IMR-90 (cell line): ENCODE measurements around the gene MTMR6. TPM values are rescaled to one million over a fixed set of nuclear protein-coding genes. Genes with fewer than 3 reads are reported as not detected.

ENCODE experiments used
- ATAC-seq: fragments of 200-7000 bp; cut with Tn5 transposase; 2 replicates; pipeline ENCODE4 v1.9.1; 2020; ENCODE audit warnings: low read depth, mild to moderate bottlenecking, moderate library complexity
- BruUV-seq: library from RNA; stranded (reverse); fragments of 400-500 nt; replicated peaks from 2 replicates; lab custom pipeline; 2021; lab: Mats Ljungman, UMichigan
- CTCF ChIA-PET: fragments of 300-600 bp; formaldehyde crosslinking; extraction: SDS; loops from one replicate; lab custom pipeline; 2021; ENCODE audit warnings: antibody characterized with exemption; lab: Yijun Ruan, JAX
- POLR2A ChIA-PET: fragments of 300-600 bp; sonication (Branson Sonifier 250); formaldehyde crosslinking; loops from one replicate; lab custom pipeline; 2022; ENCODE audit warnings: antibody characterized with exemption; ENCODE audit not compliant: unreplicated experiment; lab: Charles Lee
- DNase-seq: peaks from one replicate; pipeline ENCODE4 v3.0.0; 2013
- H2AFZ ChIP-seq: replicated peaks from 2 replicates; pipeline ENCODE3; 2013; ENCODE audit warnings: low read length, mild to moderate bottlenecking; ENCODE audit not compliant: poor library complexity
- H2AK5ac ChIP-seq: 2 replicates; pipeline ENCODE4 v1.6.1; 2013; ENCODE audit warnings: low read depth, low read length, inconsistent platforms
- H2AK9ac ChIP-seq: replicated peaks from 2 replicates; pipeline ENCODE3; 2013; ENCODE audit warnings: mild to moderate bottlenecking, low read depth, low read length, moderate library complexity; ENCODE audit not compliant: poor library complexity
- H2BK120ac ChIP-seq: 2 replicates; pipeline ENCODE4 v1.6.1; 2013; ENCODE audit warnings: low read depth, low read length, inconsistent platforms
- H2BK15ac ChIP-seq: 3 replicates; pipeline ENCODE4 v1.6.1; 2013; ENCODE audit warnings: low read depth, low read length, inconsistent platforms
- H2BK20ac ChIP-seq: 2 replicates; pipeline ENCODE4 v1.6.1; 2013; ENCODE audit warnings: low read depth, mild to moderate bottlenecking, inconsistent platforms, low read length, moderate library complexity
- H2BK5ac ChIP-seq: 2 replicates; pipeline ENCODE4 v1.6.1; 2013; ENCODE audit warnings: mild to moderate bottlenecking, low read depth, low read length, inconsistent platforms; ENCODE audit not compliant: poor library complexity, severe bottlenecking
- H3K14ac ChIP-seq: replicated peaks from 2 replicates; pipeline ENCODE4 v1.6.1; 2013; ENCODE audit warnings: low read depth, low read length, inconsistent platforms
- H3K18ac ChIP-seq: 2 replicates; pipeline ENCODE4 v1.6.1; 2013; ENCODE audit warnings: low read depth, low read length, control low read depth
- H3K23ac ChIP-seq: 2 replicates; pipeline ENCODE4 v1.6.1; 2013; ENCODE audit warnings: low read depth, low read length, inconsistent platforms
- H3K27ac ChIP-seq: 2 replicates; pipeline ENCODE4 v1.5.1; 2013; ENCODE audit warnings: mild to moderate bottlenecking, control low read depth, low read length; ENCODE audit not compliant: insufficient read depth
- H3K27me3 ChIP-seq: 2 replicates; pipeline ENCODE4 v1.6.1; 2013; ENCODE audit warnings: low read length; ENCODE audit not compliant: control insufficient read depth, insufficient read depth
- H3K36me3 ChIP-seq: 2 replicates; pipeline ENCODE4 v1.6.1; 2013; ENCODE audit warnings: low read length, mixed read lengths; ENCODE audit not compliant: control insufficient read depth, insufficient read depth
- H3K4ac ChIP-seq: 2 replicates; pipeline ENCODE4 v1.6.1; 2013; ENCODE audit warnings: low read depth, low read length, inconsistent platforms
- H3K4me1 ChIP-seq: 2 replicates; pipeline ENCODE4 v1.6.1; 2013; ENCODE audit warnings: low read length, mixed read lengths; ENCODE audit not compliant: control insufficient read depth, insufficient read depth
- H3K4me2 ChIP-seq: 2 replicates; pipeline ENCODE4 v1.6.1; 2013; ENCODE audit warnings: low read depth, mild to moderate bottlenecking, control low read depth, low read length, moderate library complexity
- H3K4me3 ChIP-seq: 2 replicates; pipeline ENCODE4 v1.5.1; 2013; ENCODE audit warnings: low read depth, mild to moderate bottlenecking, control low read depth, low read length, moderate library complexity; ENCODE audit not compliant: insufficient read depth
- H3K56ac ChIP-seq: 2 replicates; pipeline ENCODE4 v1.6.1; 2013; ENCODE audit warnings: low read length, inconsistent platforms; ENCODE audit not compliant: insufficient read depth; ENCODE audit errors: extremely low read depth
- H3K79me1 ChIP-seq, 2 experiments: 2 replicates each; pipeline ENCODE4 v1.6.1; 2013; ENCODE audit warnings: low read length in 2 of 2, inconsistent platforms in 1 of 2, low read depth in 1 of 2
- H3K9ac ChIP-seq: 2 replicates; pipeline ENCODE4 v1.6.1; 2013; ENCODE audit warnings: low read depth, low read length, control low read depth
- H3K9me1 ChIP-seq: 2 replicates; pipeline ENCODE4 v1.6.1; 2013; ENCODE audit warnings: low read length, inconsistent platforms; ENCODE audit not compliant: insufficient read depth
- H3K9me3 ChIP-seq: 2 replicates; pipeline ENCODE4 v1.6.1; 2013; ENCODE audit warnings: low read length; ENCODE audit not compliant: control insufficient read depth, insufficient read depth
- H4K20me1 ChIP-seq: 2 replicates; pipeline ENCODE4 v1.6.1; 2013; ENCODE audit warnings: low read length, inconsistent platforms; ENCODE audit not compliant: insufficient read depth
- H4K5ac ChIP-seq: 2 replicates; pipeline ENCODE4 v1.6.1; 2013; ENCODE audit warnings: mild to moderate bottlenecking, low read depth, low read length, control low read depth
- H4K8ac ChIP-seq, 2 experiments: 2 replicates each; pipeline ENCODE4 v1.6.1; 2013; ENCODE audit warnings: low read depth in 2 of 2, low read length in 2 of 2, control low read depth in 1 of 2, inconsistent platforms in 1 of 2
- H4K91ac ChIP-seq: 2 replicates; pipeline ENCODE4 v1.6.1; 2013; ENCODE audit warnings: low read depth, low read length, inconsistent platforms; ENCODE audit not compliant: insufficient read depth
- CTCF ChIP-seq: conservative IDR thresholded peaks from 2 replicates; pipeline ENCODE4 v1.5.1; 2012; ENCODE audit warnings: mild to moderate bottlenecking, low read depth, low read length, improper control_type of control experiment
- FOS ChIP-seq: fragments of 150-350 bp; IDR thresholded peaks from 2 replicates; pipeline ENCODE4 v1.6.1; 2016; ENCODE audit warnings: low read depth, low read length
- RFX5 ChIP-seq: IDR thresholded peaks from 2 replicates; pipeline ENCODE4 v1.8.0; 2012; ENCODE audit warnings: low read depth, mild to moderate bottlenecking, low read length, moderate library complexity
- SMC3 ChIP-seq: fragments of 150-350 bp; IDR thresholded peaks from 2 replicates; pipeline ENCODE4 v1.6.1; 2016; ENCODE audit warnings: low read depth, mild to moderate bottlenecking, antibody characterized with exemption, low read length, moderate library complexity
- USF2 ChIP-seq: fragments of 150-350 bp; IDR thresholded peaks from 2 replicates; pipeline ENCODE4 v1.6.1; 2017; ENCODE audit warnings: mild to moderate bottlenecking, antibody characterized with exemption, low read length, low read depth
- WGBS, 2 experiments: methylation state at CpG; one replicate each; pipeline versions ENCODE4 v1.1.5 to v1.1.7; 2013; ENCODE audit warnings: missing lambda C conversion rate in 2 of 2; ENCODE audit not compliant: insufficient read length in 1 of 2; ENCODE audit errors: extremely low coverage in 2 of 2; 5-methylcytosine and 5-hydroxymethylcytosine counted together
- dilution Hi-C: fragments of 300-500 bp; cut with HindIII; formaldehyde crosslinking; loops from one replicate; pipeline ENCODE4 v1.14.3; 2018; ENCODE audit warnings: low sequenced_read_pairs; ENCODE audit not compliant: unreplicated experiment
- in situ Hi-C: fragments of 300-500 bp; cut with MboI; formaldehyde crosslinking; loops from 3 replicates; pipeline ENCODE4 v1.14.3; 2019; ENCODE audit warnings: low sequenced_read_pairs, inconsistent platforms, mixed read lengths
- intact Hi-C: fragments of 100-400 bp; cut with micrococcal nuclease; formaldehyde crosslinking; loops from 2 replicates; pipeline ENCODE4 v1.10.0; 2022
- polyA plus RNA-seq, 3 experiments: library from polyadenylated mRNA; depleted of rRNA; stranded (reverse); fragments of >200 nt; gene quantifications; 2 replicates each; pipeline ENCODE4 v1.2.3, GENCODE V29; 2012; ENCODE audit warnings: low replicate concordance in 1 of 3
- total RNA-seq: library from RNA; depleted of rRNA; stranded (reverse); fragments of >200 nt; gene quantifications from 2 replicates; pipeline ENCODE4 v1.2.3, GENCODE V29; 2012

MTMR6 gene
- total and polyA plus RNA-seq, 2 of the 4 experiments (the other 2 are of a cell fraction) = 9.4 to 21.7 TPM

GRCh38 chr13:25225970-25226369 lies 61.3 kb downstream of the MTMR6 start:
- H2BK15ac ChIP-seq = no peak overlapping the region
- H3K36me3 ChIP-seq = no peaks in the 10 kb centered on the region
- H4K8ac ChIP-seq = no peak overlapping the region
- no peak overlapping the region for H3K56ac ChIP-seq
- H3K9ac ChIP-seq = no peak overlapping the region
- H4K91ac ChIP-seq = no peak overlapping the region
- H3K9me1 ChIP-seq = no peaks in the 10 kb centered on the region
- ATAC-seq (no peak), DNase-seq (no peak)
- no peak overlapping the region for H3K4ac ChIP-seq
- POLR2A ChIA-PET = no interaction called here
- H2BK20ac ChIP-seq = no peak overlapping the region
- no peak for TF ChIP-seq SMC3
- no peak for TF ChIP-seq USF2
- TF ChIP-seq RFX5 = no peak
- no peak for TF ChIP-seq CTCF
- no peak for TF ChIP-seq FOS
- H4K5ac ChIP-seq = no peak overlapping the region
- H3K14ac ChIP-seq = no peak overlapping the region
- no peak overlapping the region for H3K4me3 ChIP-seq
- H4K20me1 ChIP-seq = no peaks in the 10 kb centered on the region
- no peak overlapping the region for H3K27ac ChIP-seq
- no peak overlapping the region for H3K4me2 ChIP-seq
- intact Hi-C loops = no loop called here
- no peaks in the 10 kb centered on the region for H3K9me3 ChIP-seq
- no peaks in the 10 kb centered on the region for H3K4me1 ChIP-seq
- H3K79me1 ChIP-seq = no peaks in the 10 kb centered on the region
- no peak overlapping the region for H2BK5ac ChIP-seq
- H2BK120ac ChIP-seq = no peak overlapping the region
- H2AK5ac ChIP-seq = no peak overlapping the region
- 93% methylated on average over 3 of the region's 4 CpGs; no CpG with 5 or more reads in 1 of the 2 experiments for WGBS, 2 experiments
- no TSS peak for BruUV-seq
- H2AFZ ChIP-seq = no peak overlapping the region
- CTCF ChIA-PET = no interaction called here
- H3K27me3 ChIP-seq = peaks cover 7% of the 10 kb centered on the region
- in situ Hi-C loops = no loop called here
- H3K18ac ChIP-seq = no peak overlapping the region
- no peak overlapping the region for H2AK9ac ChIP-seq
- dilution Hi-C loops = no loop called here
- no peak overlapping the region for H3K23ac ChIP-seq
